Effector CD8-positive, alpha-beta T cell (primary cell): ENCODE results near the gene FBXO27.
"Not testable (repeated sequence)": the region's sequence is repeated elsewhere in the genome, so short reads cannot be mapped to it uniquely, and the experiment has no call there.

Source experiments
- DNase-seq: peaks from one replicate; lab custom pipeline; 2025; lab: John Stamatoyannopoulos, UW

FBXO27 gene

DNA sequence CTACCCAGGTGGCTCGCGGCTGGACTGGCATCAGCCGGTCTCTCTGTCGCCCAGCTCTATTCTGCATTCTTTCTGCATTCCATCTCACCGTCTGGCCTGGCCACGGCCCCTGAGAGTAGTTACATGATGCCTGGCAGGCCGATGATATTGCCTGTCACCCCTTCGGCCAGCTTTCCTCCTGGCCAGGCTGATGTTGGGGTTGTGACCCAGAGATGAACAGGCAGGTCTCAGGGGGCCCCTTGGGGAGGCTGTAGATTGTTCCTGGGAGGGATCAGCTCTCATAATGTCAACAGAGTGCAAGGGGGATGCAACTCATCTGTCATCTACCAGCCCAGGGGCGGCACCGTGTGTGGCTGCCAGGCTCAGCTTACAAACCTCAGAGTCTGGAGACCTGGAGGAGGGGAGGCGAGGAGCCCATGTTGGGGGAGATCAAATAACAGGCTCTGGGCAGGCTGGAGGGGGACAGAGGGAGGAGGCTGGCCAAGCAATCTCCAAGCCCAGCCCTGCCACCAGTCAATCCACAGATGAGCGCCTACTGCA, 43.2 kb downstream of the FBXO27 start:
- DNase-seq: no peak

DNA sequence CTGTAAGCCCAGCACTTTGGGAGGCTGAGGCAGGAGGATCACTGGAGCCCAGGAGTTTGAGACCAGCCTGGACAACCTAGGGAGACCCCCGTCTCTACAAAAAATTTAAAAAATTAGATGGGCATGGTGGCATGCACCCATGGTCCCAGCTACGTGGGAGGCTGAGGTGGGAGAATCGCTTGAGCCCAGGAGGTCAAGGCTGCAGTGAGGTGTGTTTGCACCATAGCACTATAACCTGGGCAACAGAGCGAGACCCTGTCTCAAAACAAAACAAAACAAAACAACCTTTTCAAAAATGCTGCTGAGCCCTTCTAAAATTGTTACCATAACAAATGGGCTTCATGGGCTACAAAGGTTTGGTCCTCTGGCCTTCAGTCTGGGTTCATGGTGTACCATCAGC, 43.7 kb downstream of the FBXO27 start:
- DNase-seq: not testable (repeated sequence)

DNA sequence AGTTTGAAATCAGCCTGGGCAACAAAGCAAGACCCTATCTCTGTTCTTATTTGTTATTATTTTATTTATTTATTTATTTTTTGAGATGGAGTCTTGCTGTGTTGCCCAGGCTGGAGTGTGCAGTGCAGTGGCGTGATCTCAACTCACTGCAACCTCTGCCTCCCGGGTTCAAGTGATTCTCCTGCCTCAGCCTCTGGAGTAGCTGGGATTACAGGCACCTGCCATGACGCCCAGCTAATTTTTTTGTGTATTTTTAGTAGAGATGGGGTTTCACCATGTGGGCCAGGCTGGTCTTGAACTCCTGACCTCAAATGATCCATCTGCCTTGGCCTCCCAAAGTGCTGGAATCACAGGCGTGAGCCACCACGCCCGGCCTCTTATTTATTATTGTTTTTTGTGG, 44.6 kb downstream of the FBXO27 start:
- DNase-seq: not testable (repeated sequence)

- DNase-seq: no peak
Measured at GRCh38 chr19:38985262-38985661, 47.1 kb downstream of the FBXO27 start.

DNA sequence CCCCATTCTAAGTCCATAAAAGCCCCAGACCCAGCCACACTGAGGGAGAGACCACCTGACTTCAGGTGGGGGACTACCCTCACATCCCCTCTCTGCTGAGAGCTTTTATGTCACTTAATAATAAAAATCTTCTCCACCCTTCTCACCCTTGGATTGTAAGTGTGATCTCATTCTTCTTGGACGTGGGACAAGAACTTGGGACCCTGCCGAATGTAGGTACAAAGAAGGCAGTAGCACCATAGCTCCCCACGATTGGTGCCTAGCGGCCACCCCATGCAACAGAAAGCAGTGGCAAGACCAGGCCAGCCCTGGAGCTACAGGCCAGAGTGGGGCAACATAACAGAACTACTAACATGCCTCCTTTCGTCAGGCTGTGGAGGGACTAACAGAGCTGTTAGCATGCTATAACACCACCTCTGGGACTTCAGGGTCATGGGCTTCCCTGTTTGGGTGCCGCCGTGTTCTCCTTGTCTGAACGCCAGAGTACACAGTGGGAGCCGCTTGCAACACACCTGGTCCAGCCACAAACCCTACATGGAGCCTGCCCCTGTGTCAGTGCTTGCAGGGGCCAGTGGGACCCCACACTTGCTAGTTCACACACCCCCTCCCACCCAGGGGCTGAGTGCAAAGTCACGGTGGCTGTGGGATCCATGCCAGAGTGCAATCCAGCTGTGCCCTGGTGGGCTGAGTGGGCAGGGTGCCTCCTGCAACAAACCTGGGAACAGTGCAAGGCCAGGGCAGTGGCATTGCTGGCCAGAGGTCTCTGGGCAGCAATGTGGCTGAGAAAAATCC, 51.6 kb downstream of the FBXO27 start:
- no peak for DNase-seq

- no peak for DNase-seq
Measured at GRCh38 chr19:38979812-38980211, 52.5 kb downstream of the FBXO27 start.

- no peak for DNase-seq
Measured at GRCh38 chr19:38978326-38978689, 54.0 kb downstream of the FBXO27 start.

DNA sequence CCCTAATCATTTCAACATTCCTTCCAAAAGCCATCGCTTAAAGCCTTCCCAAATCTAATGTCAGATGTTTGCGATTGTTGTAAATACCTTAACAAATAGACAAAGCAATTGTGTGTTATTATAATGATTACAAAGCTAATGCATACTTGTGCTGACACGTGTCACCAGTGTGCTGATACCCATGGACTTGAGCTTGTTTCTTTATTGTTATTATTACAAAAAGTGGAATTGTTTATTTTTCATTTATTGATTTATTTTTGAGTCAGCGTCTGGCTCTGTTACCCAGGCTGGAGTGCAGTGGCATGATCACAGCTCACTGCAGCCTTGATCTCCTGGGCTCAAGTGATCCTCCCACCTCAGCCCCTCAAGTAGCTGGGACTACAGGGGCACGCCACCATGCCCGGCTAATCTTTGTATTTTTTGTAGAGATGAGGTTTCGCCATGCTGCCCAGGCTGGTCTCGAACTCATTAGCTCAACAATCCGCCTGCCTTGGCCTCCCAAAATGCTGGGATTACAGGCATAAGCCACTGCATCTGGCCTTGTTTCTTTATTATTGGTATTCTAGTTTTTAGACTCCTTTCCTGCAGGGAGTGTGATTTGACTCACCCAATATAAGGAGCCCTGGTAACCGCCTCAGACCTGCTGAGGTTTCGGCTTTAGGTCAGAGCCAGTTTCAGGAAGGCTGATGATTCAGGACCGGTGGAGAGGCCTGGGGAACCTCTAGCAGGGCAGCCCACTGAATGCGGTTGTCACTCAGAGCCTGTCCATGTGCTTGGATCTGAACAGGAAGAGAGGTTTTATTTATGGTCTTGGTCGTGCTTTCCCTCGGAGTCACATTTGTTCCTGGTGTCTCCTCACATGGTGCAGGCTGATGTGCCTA, 54.7 kb downstream of the FBXO27 start:
- DNase-seq: no peak

- DNase-seq: no peak
Measured at GRCh38 chr19:38975861-38976271, 56.5 kb downstream of the FBXO27 start.

GRCh38 chr19:38975214-38975860, 57.0 kb downstream of the FBXO27 start, which contains the start of gene FBXO17:
Gene FBXO17 (minus strand): TSS chr19:38975742. CDS start chr19:38950319, 25,423 bp downstream.
- DNase-seq: no peak

GRCh38 chr19:38974624-38975213, 57.6 kb downstream of the FBXO27 start:
- DNase-seq: no peak
